Naive B cell (primary cell): ENCODE data around the gene CPEB2. TPM values are rescaled to one million over a fixed set of nuclear protein-coding genes. Genes with fewer than 3 reads are reported as not detected.
A peak's percentile ranks its signal among the peaks of the same experiment; 100 is the strongest.

Source experiments
- ATAC-seq, 2 donors: fragments of 150-1000 bp; cut with Tn5 transposase; 2 replicates each; pipeline ENCODE4 v1.10.0; 2021; ENCODE audit warnings: low read depth in 2 of 2, mild to moderate bottlenecking in 2 of 2, moderate library complexity in 2 of 2
- DNase-seq: peaks from one replicate; pipeline ENCODE4 v3.0.0; 2022
- H3K27ac Mint-ChIP-seq, 6 donors: one replicate each; pipeline ENCODE4 v1.8.0; 2020 to 2022; ENCODE audit warnings: mild to moderate bottlenecking in 6 of 6, mixed read lengths in 6 of 6, moderate library complexity in 5 of 6, inconsistent platforms in 2 of 6
- H3K27me3 Mint-ChIP-seq, 3 donors: one replicate each; pipeline ENCODE4 v1.8.0; 2021 to 2022; ENCODE audit warnings: mixed read lengths in 3 of 3, mild to moderate bottlenecking in 1 of 3
- H3K36me3 Mint-ChIP-seq, 2 donors: one replicate each; pipeline ENCODE4 v1.8.0; 2020 to 2022; ENCODE audit warnings: mixed read lengths in 2 of 2, inconsistent platforms in 1 of 2, mild to moderate bottlenecking in 1 of 2
- H3K4me1 Mint-ChIP-seq, 3 donors: one replicate each; pipeline ENCODE4 v1.8.0; 2020 to 2022; ENCODE audit warnings: mixed read lengths in 3 of 3, inconsistent platforms in 1 of 3, mild to moderate bottlenecking in 1 of 3, moderate library complexity in 1 of 3
- H3K4me3 Mint-ChIP-seq, 8 donors: one replicate each; pipeline ENCODE4 v1.8.0; 2020 to 2022; ENCODE audit warnings: mild to moderate bottlenecking in 8 of 8, mixed read lengths in 8 of 8, moderate library complexity in 8 of 8, inconsistent platforms in 2 of 8
- H3K9me3 Mint-ChIP-seq, 7 donors: one replicate each; pipeline ENCODE4 v1.8.0; 2020 to 2022; ENCODE audit warnings: mixed read lengths in 7 of 7, mild to moderate bottlenecking in 5 of 7, inconsistent platforms in 2 of 7, moderate library complexity in 1 of 7
- polyA plus RNA-seq, 6 donors: library from polyadenylated mRNA; unstranded; fragments of 300-500 nt; fragmentation: Illumina TruSeq; gene quantifications; one replicate each; pipeline ENCODE4 v1.2.3, GENCODE V29; 2021; ENCODE audit warnings: low read depth in 6 of 6

The CPEB2 gene
- polyA plus RNA-seq, 6 donors from 2014 or later: 1.2 to 2.9 (median 2.3) TPM; not detected in 1

DNA sequence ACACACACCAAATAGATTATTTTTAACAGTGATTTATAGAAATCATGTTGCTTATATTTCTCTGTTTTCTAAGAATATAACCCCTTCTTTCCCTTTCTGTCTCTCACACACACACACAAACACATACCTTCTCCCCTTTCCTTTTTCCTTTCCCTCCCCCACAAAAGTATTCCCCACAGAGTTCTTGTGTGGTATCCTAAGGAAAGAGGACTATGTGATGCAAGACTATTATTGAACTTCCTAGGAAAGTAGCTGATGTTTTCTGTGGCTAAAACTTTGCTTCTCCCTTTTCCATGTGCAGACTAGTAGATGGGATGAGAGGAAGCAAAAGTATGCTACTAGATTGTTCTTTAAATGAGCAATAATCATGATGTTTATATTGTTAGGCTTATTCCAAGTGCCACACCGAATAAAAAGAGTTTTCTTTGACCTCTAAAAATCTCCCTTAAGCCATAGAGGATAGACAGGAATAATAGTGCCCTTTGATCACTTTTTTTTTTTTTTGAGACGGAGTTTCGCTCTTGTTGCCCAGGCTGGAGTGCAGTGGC is 38.7 kb downstream of the CPEB2 start:
- H3K9me3 Mint-ChIP-seq: no peaks in the 10 kb centered on the region
- H3K27me3 Mint-ChIP-seq: no peaks in the 10 kb centered on the region
- H3K4me1 Mint-ChIP-seq: no peaks in the 10 kb centered on the region
- H3K36me3 Mint-ChIP-seq: no peaks in the 10 kb centered on the region
- H3K27ac Mint-ChIP-seq: no peak overlapping the region
- no peak for ATAC-seq
- DNase-seq: no peak
- H3K4me3 Mint-ChIP-seq: no peak overlapping the region

DNA sequence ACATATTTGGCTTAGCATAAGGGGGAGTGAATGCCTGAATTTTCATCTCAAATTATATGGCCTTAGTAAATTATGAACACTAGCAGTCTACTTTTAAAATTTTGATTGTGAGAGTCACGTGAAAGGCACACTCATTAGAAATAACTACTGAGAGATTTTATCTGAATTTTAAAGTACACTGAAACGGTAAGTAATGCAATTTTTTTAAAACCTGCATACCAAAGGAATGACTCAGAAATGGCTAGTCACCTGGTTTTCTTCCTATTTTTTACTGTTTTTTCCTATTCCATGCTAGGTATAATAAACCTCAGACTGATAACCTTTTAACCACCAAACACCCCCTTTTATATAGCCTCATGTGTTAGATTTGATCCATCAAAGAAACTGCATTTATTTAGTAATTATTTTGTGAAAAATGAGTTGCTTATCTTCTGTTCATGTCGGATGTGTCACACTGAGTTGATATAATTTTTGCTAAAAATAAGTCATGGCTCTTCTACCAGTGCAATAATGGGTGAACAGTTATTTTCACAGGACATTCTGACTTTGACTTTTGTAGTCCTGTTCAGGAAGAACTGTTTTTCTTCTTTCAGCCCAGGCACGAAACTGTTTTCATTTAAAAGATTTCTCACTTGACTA is 40.4 kb downstream of the CPEB2 start:
- Mint-ChIP-seq H3K27ac (no peak overlapping the region), H3K36me3 (no peaks in the 10 kb centered on the region), H3K4me1 (no peaks in the 10 kb centered on the region), H3K4me3 (no peak overlapping the region), H3K9me3 (no peaks in the 10 kb centered on the region), H3K27me3 (no peaks in the 10 kb centered on the region)
- DNase-seq (no peak), ATAC-seq (no peak)

DNA sequence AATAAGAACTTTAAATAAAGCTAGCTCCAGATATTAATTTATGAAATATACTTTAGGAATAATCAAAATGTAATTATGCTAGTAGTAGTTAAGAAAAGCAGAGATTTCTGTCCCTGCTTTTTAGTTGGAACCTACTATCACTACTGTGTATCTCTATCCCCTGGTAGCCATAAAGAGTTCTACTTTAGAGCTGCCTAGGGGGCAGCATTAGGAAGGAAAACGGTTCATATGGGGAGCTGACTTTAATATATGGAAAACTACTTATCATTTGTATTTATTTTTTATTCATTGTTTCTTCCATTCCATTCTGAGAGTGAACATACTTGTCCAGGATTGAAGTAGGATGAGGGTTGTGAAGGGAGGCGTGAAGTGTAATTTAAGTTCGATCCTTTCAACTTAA is 40.9 kb downstream of the CPEB2 start:
- DNase-seq: no peak
- H3K36me3 Mint-ChIP-seq: no peaks in the 10 kb centered on the region
- no peaks in the 10 kb centered on the region for H3K9me3 Mint-ChIP-seq
- H3K27me3 Mint-ChIP-seq: no peaks in the 10 kb centered on the region
- H3K4me1 Mint-ChIP-seq: no peaks in the 10 kb centered on the region
- no peak overlapping the region for H3K27ac Mint-ChIP-seq
- no peak overlapping the region for H3K4me3 Mint-ChIP-seq
- no peak for ATAC-seq

DNA sequence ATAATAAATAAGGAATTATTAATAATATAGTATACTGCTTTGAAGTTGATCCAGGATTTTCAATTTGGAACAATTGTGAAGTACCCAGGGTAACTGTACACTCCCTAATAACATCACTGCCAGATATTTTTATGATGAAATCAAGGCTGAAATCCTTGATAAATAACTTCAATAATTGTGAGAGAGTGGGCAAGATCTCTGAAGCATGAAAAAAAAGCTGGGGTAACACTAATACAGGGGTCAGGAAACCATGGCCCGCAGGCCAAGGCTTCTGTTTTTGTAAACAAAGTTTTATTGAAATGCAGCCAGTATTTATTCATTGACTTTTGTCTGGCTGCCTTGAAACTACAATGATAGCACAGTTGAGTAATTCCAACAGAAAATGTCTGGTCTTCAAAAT is 41.6 kb downstream of the CPEB2 start:
- Mint-ChIP-seq H3K36me3 (no peaks in the 10 kb centered on the region), H3K9me3 (no peaks in the 10 kb centered on the region), H3K27ac (no peak overlapping the region), H3K4me1 (no peaks in the 10 kb centered on the region), H3K27me3 (no peaks in the 10 kb centered on the region), H3K4me3 (no peak overlapping the region)
- no peak for DNase-seq
- ATAC-seq: no peak

DNA sequence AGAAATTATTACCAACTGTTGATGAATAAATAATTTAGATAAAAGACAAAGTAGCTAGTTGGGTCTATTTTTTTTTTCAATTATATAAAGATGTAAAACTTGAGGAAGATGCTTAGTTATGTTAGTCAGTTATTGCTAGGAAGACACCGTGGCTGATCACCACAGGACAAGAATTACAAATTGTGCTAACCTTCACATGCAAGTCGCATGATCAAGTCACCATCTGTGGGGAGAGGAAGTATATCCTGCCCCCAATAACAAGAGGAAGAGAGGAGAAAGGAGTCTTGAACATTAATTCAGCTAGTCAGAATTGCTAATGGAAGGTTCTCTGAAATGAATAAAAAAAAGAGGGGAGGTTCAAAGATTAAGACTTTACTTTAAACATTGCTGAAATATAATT is 52.3 kb downstream of the CPEB2 start:
- Mint-ChIP-seq H3K27ac (no peak overlapping the region), H3K4me3 (no peak overlapping the region), H3K9me3 (no peaks in the 10 kb centered on the region), H3K27me3 (no peaks in the 10 kb centered on the region), H3K36me3 (peaks cover 14 to 21% of the 10 kb centered on the region in 2 donors), H3K4me1 (no peaks in the 10 kb centered on the region)
- ATAC-seq (no peak), DNase-seq (no peak)

DNA sequence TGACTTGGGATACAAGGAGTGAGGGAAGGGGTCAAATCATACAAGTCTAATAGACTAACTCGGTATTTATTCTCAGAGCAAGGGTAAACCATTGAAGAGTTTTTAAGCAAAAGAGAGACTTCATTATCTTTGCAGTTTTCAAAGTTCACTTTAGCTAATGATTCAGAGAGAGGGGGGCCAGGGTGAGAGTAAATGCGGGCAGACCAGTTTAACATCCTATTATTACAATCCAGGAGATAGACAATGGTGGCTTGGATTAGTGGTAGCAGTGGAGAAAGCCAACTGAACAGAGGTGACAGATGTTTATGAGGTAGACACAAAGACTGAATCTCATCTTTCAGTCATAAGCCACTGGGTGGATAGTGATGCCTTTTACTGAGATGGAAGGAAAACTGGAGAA is 57.9 kb downstream of the CPEB2 start:
- Mint-ChIP-seq H3K4me3 (no peak overlapping the region), H3K4me1 (no peaks in the 10 kb centered on the region), H3K27ac (no peak overlapping the region), H3K9me3 (no peaks in the 10 kb centered on the region), H3K36me3 (peaks cover 6 to 14% of the 10 kb centered on the region in 2 donors), H3K27me3 (no peaks in the 10 kb centered on the region)
- ATAC-seq (no peak), DNase-seq (no peak)

DNA sequence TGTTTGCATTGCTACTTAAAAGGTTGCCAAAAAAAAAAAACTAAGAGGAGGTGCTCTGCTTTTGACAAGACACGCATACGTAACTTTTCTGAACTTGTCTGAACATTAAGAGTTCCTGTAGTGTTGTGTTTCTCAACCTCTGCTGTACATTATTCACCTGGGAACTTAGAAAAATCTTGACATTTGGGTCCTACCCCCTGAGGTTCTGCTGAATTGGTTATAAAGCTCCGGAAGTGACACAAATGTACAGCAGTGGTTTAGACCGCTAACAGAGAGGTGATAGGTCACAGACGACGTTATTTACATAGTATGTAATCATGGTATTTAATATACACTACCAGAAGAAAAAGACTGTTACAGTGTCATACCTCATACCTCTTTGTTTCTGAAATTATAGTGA is 61.1 kb downstream of the CPEB2 start:
- ATAC-seq (no peak), DNase-seq (no peak)
- no peaks in the 10 kb centered on the region for H3K27me3 Mint-ChIP-seq
- no peak overlapping the region for H3K27ac Mint-ChIP-seq
- H3K9me3 Mint-ChIP-seq: no peaks in the 10 kb centered on the region
- no peak overlapping the region for H3K4me3 Mint-ChIP-seq
- H3K36me3 Mint-ChIP-seq: no peaks in the 10 kb centered on the region
- no peaks in the 10 kb centered on the region for H3K4me1 Mint-ChIP-seq

DNA sequence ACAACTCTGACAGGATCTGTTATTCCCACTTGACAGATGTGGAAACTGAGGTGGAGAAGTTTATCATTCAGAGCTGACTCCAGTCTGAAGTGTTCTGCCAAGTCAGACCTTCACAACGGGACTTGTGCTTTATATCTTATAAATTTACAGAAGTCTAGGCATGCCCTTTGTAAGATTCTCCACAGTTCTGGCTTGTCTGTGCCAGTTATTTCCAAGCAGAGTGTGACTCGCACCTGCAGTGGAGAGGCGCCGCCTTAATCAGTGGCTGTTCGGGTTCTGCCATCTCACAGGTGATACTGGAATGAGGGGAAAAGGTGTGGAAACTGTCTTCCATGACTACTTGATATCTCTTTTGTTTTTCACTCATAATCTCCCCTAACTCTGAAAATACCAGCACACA is 63.2 kb downstream of the CPEB2 start:
- DNase-seq (no peak), ATAC-seq (no peak)
- no peaks in the 10 kb centered on the region for H3K27me3 Mint-ChIP-seq
- no peak overlapping the region for H3K27ac Mint-ChIP-seq
- no peaks in the 10 kb centered on the region for H3K9me3 Mint-ChIP-seq
- no peaks in the 10 kb centered on the region for H3K4me1 Mint-ChIP-seq
- H3K4me3 Mint-ChIP-seq: no peak overlapping the region
- H3K36me3 Mint-ChIP-seq: peaks cover 4 to 5% of the 10 kb centered on the region in 2 donors

DNA sequence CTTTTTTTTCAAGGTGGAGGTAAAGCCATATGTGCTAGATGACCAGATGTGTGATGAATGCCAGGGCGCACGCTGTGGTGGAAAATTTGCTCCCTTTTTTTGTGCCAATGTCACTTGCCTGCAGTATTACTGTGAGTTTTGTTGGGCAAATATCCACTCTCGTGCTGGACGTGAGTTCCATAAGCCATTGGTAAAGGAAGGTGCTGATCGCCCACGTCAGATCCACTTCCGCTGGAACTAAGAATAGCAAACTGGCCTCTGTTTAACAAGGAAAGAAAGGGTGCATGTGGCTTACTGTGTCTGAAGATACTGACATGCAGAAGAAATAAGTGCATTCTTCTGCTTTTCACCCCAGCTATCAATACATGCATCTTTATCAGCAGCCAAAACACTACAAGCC is 63.9 kb downstream of the CPEB2 start:
- no peaks in the 10 kb centered on the region for H3K9me3 Mint-ChIP-seq
- H3K4me1 Mint-ChIP-seq: no peaks in the 10 kb centered on the region
- H3K36me3 Mint-ChIP-seq: peaks cover 4 to 9% of the 10 kb centered on the region in 2 donors
- peak overlapping the region in 1 of 6 donors; percentile 18 for H3K27ac Mint-ChIP-seq
- ATAC-seq (no peak), DNase-seq (no peak)
- no peaks in the 10 kb centered on the region for H3K27me3 Mint-ChIP-seq
- H3K4me3 Mint-ChIP-seq: no peak overlapping the region

DNA sequence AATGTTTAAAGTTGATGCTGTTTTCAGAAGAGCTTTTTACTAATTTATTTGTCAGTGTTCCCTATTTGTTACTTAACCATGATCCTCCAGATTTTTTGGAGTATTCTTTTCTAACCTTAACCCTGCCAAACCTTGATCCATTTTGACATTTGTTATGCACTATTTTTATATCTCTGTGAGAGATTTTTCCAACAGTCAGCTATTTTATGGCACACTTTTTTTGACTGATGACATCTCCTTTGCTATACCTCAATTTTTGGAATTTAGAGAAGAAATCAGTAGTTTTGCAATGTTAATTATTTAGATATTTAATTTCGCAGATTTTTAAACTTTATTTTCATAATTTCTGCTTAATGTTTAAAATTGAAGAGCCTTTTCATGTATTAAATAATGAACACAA is 66.0 kb downstream of the CPEB2 start:
- no peaks in the 10 kb centered on the region for H3K27me3 Mint-ChIP-seq
- H3K36me3 Mint-ChIP-seq: peaks cover 8 to 9% of the 10 kb centered on the region in 2 donors
- H3K27ac Mint-ChIP-seq: no peak overlapping the region
- H3K4me3 Mint-ChIP-seq: no peak overlapping the region
- H3K4me1 Mint-ChIP-seq: no peaks in the 10 kb centered on the region
- H3K9me3 Mint-ChIP-seq: peaks cover 0 to 9% (median 4%) of the 10 kb centered on the region in 7 donors
- DNase-seq (no peak), ATAC-seq (no peak)

DNA sequence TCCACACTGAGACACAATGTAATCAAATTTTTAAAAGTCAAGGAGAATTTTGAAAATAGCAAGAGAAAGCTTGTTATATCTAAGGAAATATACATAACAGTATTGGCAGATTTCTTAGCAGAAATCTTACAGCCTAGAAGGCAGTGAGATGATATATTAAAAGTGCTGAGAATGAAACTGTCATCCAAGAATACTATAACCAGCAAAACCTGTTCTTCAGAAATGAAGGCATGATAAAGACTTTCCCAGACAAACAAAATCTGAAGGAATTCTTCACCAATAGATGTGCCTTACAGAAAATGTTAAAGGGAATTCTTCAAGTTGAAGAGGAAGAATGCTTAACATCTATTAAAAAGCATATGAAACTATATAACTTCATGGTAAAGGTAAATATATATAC is 73.6 kb downstream of the CPEB2 start:
- peaks cover 4 to 18% of the 10 kb centered on the region in 2 donors for H3K36me3 Mint-ChIP-seq
- DNase-seq (no peak), ATAC-seq (no peak)
- H3K9me3 Mint-ChIP-seq: peaks cover 8 to 49% (median 28%) of the 10 kb centered on the region in 7 donors
- H3K27ac Mint-ChIP-seq: no peak overlapping the region
- no peak overlapping the region for H3K4me3 Mint-ChIP-seq
- no peaks in the 10 kb centered on the region for H3K4me1 Mint-ChIP-seq
- H3K27me3 Mint-ChIP-seq: no peaks in the 10 kb centered on the region

DNA sequence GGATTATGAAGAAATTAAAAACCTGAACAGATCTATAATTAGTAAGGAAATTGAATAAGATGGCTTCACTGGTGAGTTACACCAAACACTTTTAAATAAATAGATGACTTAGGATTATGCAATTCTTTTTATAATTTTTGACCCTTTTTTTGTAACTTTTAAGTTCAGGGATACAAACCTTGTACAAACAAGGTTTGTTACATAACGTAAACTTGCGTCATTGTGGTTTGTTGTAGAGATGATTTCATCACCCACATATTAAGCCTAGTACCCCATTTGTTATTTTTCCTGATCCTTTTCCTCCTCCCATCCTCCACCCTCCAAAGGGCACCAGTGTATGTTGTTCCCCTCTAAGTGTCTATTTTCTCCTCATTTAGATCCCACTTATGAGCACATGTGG is 75.7 kb downstream of the CPEB2 start:
- Mint-ChIP-seq H3K27me3 (no peaks in the 10 kb centered on the region), H3K27ac (no peak overlapping the region), H3K4me3 (no peak overlapping the region), H3K9me3 (peaks cover 3 to 43% (median 27%) of the 10 kb centered on the region in 7 donors), H3K4me1 (no peaks in the 10 kb centered on the region), H3K36me3 (peaks cover 0 to 18% of the 10 kb centered on the region in 2 donors)
- DNase-seq (no peak), ATAC-seq (no peak)

DNA sequence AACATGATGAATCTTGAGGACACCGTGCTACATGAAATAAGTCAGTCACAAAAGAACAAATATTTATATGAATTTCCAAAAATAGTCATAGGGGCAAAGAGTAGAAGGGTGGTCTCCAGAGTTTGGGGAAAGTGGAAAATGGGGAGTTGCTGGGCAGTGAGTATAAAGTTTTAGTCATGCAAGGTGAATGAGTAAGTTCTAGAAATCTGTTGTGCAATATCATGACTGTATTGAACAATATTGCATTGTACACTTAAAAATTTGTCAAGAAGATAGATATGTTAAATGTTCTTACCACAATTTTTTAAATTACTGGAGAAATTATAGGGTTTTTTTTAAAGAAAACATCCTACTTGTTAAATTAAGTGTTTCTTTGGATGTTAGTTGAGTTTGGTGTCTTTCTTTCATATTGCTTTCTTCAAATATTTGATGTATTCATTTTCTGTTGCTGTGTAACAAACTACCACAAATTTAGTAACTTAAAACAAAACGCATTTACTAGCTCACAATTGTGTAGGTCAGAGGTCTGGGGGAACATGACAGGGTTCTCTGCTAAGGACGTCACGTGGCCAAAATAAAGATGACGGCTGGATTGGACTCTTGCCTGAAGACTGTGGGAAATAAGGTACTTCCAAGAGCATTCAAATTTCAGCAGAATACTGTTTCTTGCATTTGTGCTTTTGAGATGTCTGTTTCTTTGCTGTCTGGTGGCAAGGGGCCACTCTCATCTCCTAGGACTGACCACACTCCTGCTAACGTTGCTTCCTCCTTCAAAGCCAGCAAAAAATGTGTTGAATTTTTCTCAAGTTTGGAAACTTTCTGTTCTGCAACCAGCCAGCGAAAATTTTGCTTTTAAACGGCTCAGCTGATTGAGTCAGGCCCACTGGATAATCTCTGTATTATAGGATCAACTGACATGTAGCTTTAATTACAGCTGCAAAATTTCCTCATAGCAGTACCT is 76.7 kb downstream of the CPEB2 start:
- Mint-ChIP-seq H3K4me1 (no peaks in the 10 kb centered on the region), H3K4me3 (no peak overlapping the region), H3K27ac (no peak overlapping the region), H3K27me3 (no peaks in the 10 kb centered on the region), H3K36me3 (peaks cover 0 to 18% of the 10 kb centered on the region in 2 donors), H3K9me3 (peaks cover 3 to 33% (median 22%) of the 10 kb centered on the region in 7 donors)
- ATAC-seq: no peak
- no peak for DNase-seq

DNA sequence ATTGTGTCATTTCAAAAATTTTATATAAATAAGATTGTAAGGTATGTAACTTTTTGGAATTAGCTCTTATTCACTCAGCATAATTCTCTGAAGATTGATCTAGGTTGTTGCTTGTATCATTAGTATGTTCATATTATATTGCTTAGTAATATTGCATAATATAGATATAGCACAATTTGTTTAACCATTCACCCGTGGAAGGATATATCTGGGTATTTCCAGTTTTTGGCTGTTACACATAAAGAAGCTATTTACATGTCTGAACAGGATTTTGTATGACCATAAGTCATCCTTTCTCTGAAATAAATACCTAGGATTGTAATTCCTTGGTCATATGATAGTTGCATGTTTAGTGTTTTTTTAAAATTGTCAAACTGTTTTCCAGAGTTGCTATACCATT is 82.5 kb downstream of the CPEB2 start:
- Mint-ChIP-seq H3K27ac (no peak overlapping the region), H3K9me3 (peaks cover 1 to 21% (median 6%) of the 10 kb centered on the region in 7 donors), H3K4me3 (no peak overlapping the region), H3K36me3 (peaks cover 0 to 5% of the 10 kb centered on the region in 2 donors), H3K27me3 (peaks cover 0 to 6% (median 0%) of the 10 kb centered on the region in 3 donors), H3K4me1 (no peaks in the 10 kb centered on the region)
- ATAC-seq (no peak), DNase-seq (no peak)
